Activated CD4-positive, CD25-positive, alpha-beta regulatory T cell (primary cell): ENCODE results near the gene CDC7.
"Not testable (repeated sequence)": the region's sequence is repeated elsewhere in the genome, so short reads cannot be mapped to it uniquely, and the experiment has no call there.

ENCODE experiments used
- DNase-seq, 4 experiments: peaks; one replicate each; lab custom pipeline; 2025; lab: John Stamatoyannopoulos, UW

The CDC7 gene

GRCh38 chr1:91500756-91501522 lies at the start of gene CDC7:
Gene CDC7, plus strand, starts transcription at chr1:91500851. Its CDS starts 866 bp downstream, at chr1:91501717.
- DNase-seq, result peak; percentile 43 to 77 (median 62)

GRCh38 chr1:91454136-91454535 lies 46.5 kb upstream of the CDC7 start:
- DNase-seq, result no peak

- DNase-seq, result no peak
Observed at GRCh38 chr1:91455334-91455733, 45.3 kb upstream of the CDC7 start.

GRCh38 chr1:91455896-91456295 lies 44.8 kb upstream of the CDC7 start:
- DNase-seq, result no peak

GRCh38 chr1:91465350-91465749 lies 35.3 kb upstream of the CDC7 start:
- not testable (repeated sequence) for DNase-seq

- no peak for DNase-seq
Observed at GRCh38 chr1:91476533-91477217, 24.0 kb upstream of the CDC7 start.

- no peak for DNase-seq
Observed at GRCh38 chr1:91487469-91487868, 13.2 kb upstream of the CDC7 start.

GRCh38 chr1:91490501-91490900 lies 10.2 kb upstream of the CDC7 start:
- no peak for DNase-seq

- no peak for DNase-seq
Observed at GRCh38 chr1:91498035-91498434, 2.6 kb upstream of the CDC7 start.

- no peak for DNase-seq
Observed at GRCh38 chr1:91498498-91499245, 2.0 kb upstream of the CDC7 start.

GRCh38 chr1:91499346-91499745 lies 1.3 kb upstream of the CDC7 start:
- DNase-seq, result no peak

- DNase-seq, result no peak
Observed at GRCh38 chr1:91499904-91500755, 521 bp upstream of the CDC7 start.

GRCh38 chr1:91501523-91501851 lies 836 bp downstream of the CDC7 start:
- DNase-seq, result no peak

- no peak for DNase-seq
Observed at GRCh38 chr1:91501971-91502671, 1.5 kb downstream of the CDC7 start.

- no peak for DNase-seq
Observed at GRCh38 chr1:91502672-91503184, 2.1 kb downstream of the CDC7 start.

- DNase-seq, result no peak
Observed at GRCh38 chr1:91503332-91503900, 2.8 kb downstream of the CDC7 start.

- no peak for DNase-seq
Observed at GRCh38 chr1:91503975-91504530, 3.4 kb downstream of the CDC7 start.

- DNase-seq, result no peak
Observed at GRCh38 chr1:91505086-91505485, 4.4 kb downstream of the CDC7 start.

GRCh38 chr1:91506071-91506470 lies 5.4 kb downstream of the CDC7 start:
- no peak for DNase-seq

- DNase-seq, result no peak
Observed at GRCh38 chr1:91507328-91507727, 6.7 kb downstream of the CDC7 start.
